MM.1S (cell line): ENCODE results near the gene CADM2.

Experiments
- EZH2 ChIP-seq: fragments of 300-600 bp; sonication (generic); optimal IDR thresholded peaks from 2 replicates; pipeline ENCODE3; 2017; ENCODE audit warnings: low read depth, mild to moderate bottlenecking, antibody characterized with exemption, low read length, mixed read lengths
- TF ChIP-seq, protein P1 (sequence below): fragments of 300-600 bp; sonication (generic); IDR thresholded peaks from 2 replicates; pipeline ENCODE4 v1.5.1; 2016; ENCODE audit warnings: antibody characterized with exemption, low read length, mixed read lengths

DNA sequence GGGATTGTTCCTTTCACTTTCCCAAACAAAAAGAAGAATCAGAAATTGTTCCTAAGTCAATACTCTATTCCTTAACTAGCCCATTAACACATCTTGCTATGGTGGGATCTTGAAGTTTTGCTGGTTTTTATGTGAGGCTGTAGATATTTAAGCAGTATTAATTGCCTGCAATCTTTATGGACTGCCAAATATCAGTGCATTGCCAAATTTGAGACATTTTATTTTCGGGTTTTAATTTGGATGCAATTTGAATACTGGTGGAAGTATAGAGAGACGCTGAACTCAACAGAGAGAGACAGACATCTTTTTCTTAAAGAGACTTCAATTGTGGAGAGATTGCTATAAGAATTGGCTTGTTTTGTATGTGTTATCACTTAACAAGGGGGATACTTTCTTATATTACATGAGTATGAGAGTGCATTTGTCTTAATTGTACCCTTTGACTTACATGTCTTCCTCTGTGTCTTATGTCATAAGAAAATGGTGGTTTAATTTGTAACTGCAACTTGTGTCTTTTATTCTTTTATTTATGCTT is 10.0 kb downstream of the CADM2 start:
- TF ChIP-seq, protein P1, sequence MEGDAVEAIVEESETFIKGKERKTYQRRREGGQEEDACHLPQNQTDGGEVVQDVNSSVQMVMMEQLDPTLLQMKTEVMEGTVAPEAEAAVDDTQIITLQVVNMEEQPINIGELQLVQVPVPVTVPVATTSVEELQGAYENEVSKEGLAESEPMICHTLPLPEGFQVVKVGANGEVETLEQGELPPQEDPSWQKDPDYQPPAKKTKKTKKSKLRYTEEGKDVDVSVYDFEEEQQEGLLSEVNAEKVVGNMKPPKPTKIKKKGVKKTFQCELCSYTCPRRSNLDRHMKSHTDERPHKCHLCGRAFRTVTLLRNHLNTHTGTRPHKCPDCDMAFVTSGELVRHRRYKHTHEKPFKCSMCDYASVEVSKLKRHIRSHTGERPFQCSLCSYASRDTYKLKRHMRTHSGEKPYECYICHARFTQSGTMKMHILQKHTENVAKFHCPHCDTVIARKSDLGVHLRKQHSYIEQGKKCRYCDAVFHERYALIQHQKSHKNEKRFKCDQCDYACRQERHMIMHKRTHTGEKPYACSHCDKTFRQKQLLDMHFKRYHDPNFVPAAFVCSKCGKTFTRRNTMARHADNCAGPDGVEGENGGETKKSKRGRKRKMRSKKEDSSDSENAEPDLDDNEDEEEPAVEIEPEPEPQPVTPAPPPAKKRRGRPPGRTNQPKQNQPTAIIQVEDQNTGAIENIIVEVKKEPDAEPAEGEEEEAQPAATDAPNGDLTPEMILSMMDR = no peak
- no peak for TF ChIP-seq EZH2
